GM19328 (cell line): ENCODE data around the gene TBC1D22A.
"Not testable (repeated sequence)": the region's sequence is repeated elsewhere in the genome, so short reads cannot be mapped to it uniquely, and the experiment has no call there.

Experiments used
- ATAC-seq: cut with Tn5 transposase; IDR thresholded peaks from one replicate; pipeline ENCODE4 v1.9.1; 2021; ENCODE audit warnings: mild to moderate bottlenecking, moderate library complexity; ENCODE audit not compliant: unreplicated experiment

Gene TBC1D22A

GRCh38 chr22:46810856-46811786, 48.7 kb downstream of the TBC1D22A start:
- no peak for ATAC-seq

- ATAC-seq: no peak
These were observed 49.7 kb downstream of the TBC1D22A start for GRCh38 chr22:46812034-46812605.

DNA sequence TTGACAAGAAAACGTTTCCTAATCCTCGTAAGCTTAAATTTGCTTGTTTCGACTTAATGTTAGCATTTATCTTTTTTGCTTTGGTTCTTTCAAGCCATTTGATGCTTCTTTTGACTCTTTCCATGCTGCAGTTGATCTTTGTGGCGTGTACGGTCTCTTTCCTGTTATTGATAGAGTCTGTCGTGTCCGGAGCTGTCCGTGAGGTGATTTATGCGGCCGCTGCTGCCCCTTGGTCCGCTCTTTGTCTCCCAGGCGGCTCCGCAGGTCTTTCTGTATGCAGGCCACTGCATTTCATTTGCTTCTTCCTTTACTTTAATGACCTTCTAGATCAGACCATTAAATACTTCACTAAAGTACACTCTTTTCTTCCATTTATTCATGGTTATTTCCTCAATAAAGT, 50.3 kb downstream of the TBC1D22A start:
- no peak for ATAC-seq

DNA sequence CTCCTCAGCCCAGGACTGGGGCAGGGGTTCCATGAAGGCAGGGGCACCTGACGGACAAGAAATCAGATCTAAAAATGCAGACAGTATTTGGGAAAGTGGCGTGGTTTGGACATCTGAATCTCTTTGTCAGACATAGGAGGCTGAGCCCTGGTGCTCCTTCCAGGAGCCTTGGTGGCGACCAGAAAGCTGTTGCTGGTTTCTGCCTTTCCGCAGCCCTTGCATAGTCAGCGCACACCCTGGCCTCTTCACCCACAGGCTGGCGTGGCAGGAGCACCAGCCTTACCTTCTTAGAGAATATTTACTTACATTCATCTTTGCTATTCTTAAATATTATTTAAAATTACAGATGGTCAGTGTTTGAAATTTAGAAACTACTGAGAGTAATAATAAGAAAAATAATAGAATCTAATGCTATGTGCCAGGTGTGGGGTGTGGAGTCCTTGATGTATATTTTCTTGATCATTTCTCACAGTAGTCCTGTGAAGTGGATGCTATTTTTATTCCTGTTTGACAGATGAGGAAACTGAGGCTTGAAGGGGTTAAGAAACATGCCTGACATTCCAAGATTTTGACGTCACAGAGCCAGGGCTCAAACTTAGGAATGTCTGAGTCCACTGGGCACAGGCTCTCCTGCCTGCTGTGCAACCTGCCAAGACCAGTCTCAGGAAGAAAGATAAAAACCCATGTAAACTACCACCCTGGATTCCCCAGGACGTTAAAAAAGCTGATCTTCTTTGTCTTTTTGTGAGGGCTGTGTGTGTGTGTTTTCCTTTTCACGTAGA, 51.6 kb downstream of the TBC1D22A start:
- ATAC-seq: no peak

- no peak for ATAC-seq
These were observed 52.7 kb downstream of the TBC1D22A start for GRCh38 chr22:46815132-46815531.

DNA sequence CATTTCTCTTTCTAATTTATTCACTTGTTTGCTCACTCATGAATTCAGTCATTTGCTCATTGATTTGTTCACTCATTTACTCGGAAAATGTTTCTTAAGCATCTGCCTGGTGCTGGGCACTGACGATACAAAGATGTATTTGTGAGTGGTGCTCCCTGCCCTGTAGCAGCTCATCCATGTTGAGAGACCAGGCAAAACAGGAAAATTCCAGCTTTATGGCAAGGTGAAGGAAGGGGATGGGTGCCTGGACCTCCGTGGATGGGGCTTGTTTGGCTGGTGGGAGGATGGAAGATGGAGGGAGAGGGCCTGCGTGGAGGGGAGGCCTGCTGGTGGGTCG, 53.1 kb downstream of the TBC1D22A start:
- ATAC-seq: no peak

DNA sequence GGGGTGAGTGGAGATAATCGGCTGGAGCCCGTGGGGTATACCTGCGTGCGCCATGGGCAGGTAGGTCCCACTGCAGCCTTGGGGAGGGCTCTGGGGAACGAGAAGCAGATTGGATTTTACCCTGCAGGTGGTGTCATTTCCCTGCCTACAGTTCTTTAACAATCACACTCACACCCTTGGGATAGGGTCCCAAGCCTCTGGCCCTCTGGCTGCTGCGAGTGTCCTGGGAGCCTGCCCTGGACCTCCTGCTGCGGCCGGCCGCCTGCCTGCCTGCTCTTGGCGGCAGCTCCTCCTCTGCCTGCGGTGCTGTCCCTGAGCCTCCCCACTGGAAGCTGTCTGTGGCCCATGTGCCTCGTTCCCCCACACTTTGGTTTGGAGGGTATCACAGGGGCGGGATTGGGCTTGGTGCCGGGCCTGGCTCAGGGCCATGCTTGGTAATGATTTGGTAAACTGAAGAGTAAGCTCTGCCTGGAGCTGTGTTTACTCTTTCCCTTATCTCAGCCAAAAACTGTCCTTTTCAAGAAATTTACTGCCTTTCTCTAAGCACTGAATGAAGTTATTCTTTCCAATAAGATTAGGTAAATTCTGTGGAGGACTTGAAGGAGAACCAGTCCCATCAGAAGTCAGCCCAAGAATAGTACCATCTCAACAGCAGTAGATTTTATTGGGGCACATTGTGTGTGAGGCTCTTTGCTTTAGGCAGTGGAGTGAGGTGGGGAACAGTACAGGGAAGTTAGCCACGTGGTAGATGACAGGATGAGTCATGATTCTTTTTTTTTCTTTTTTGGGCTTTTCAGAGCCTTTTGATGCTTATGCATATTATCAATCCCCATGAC, 53.7 kb downstream of the TBC1D22A start:
- no peak for ATAC-seq

GRCh38 chr22:46817390-46817789, 54.9 kb downstream of the TBC1D22A start:
- ATAC-seq: not testable (repeated sequence)

GRCh38 chr22:46823248-46823647, 60.8 kb downstream of the TBC1D22A start:
- ATAC-seq: no peak

- ATAC-seq: no peak
These were observed 61.2 kb downstream of the TBC1D22A start for GRCh38 chr22:46823654-46824053.

- ATAC-seq: no peak
These were observed 62.0 kb downstream of the TBC1D22A start for GRCh38 chr22:46824344-46824909.

DNA sequence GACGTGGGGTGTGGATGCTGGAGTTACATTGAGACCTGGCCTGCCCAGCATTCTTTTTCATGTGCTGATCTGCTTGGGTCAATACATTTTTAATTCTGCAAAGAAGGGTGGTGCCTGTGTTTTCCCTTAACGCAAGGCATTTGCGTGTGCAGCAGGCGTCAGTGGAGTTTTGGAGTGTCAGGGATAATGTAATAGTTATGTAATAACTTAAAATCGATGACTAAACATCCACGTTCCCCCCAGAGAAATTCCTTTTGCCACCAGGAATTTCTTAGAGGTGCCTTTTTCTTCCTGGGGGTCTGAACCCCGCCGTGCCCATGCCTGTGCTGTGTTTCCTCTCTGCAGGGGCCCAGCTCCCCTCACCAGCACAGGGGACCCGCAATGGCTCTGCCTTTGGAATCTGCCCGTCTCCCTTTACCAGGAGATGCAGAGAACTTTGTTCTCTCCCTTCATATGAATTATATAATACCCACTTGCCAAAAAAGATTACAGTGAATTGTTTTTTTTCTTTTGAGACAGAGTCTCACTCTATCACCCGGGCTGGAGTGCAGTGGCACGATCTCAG, 62.6 kb downstream of the TBC1D22A start:
- ATAC-seq: no peak

GRCh38 chr22:46826438-46827135, 64.1 kb downstream of the TBC1D22A start:
- no peak for ATAC-seq

- ATAC-seq: no peak
These were observed 64.8 kb downstream of the TBC1D22A start for GRCh38 chr22:46827136-46827780.

- no peak for ATAC-seq
These were observed 65.3 kb downstream of the TBC1D22A start for GRCh38 chr22:46827781-46828180.

GRCh38 chr22:46828323-46828900, 66.0 kb downstream of the TBC1D22A start:
- no peak for ATAC-seq

GRCh38 chr22:46829117-46829891, 66.9 kb downstream of the TBC1D22A start:
- no peak for ATAC-seq
